H1 (cell line): ENCODE data around the gene FAM107A. TPM values are rescaled to one million over a fixed set of nuclear protein-coding genes. Genes with fewer than 3 reads are reported as not detected.

Experiments
- CTCF ChIA-PET: fragments of 300-600 bp; sonication (Branson Sonifier 250); formaldehyde crosslinking; loops from one replicate; lab custom pipeline; 2021; ENCODE audit not compliant: partially characterized antibody; lab: Charles Lee
- POLR2A ChIA-PET: fragments of 300-600 bp; sonication (Branson Sonifier 250); formaldehyde crosslinking; loops from one replicate; lab custom pipeline; 2021; ENCODE audit warnings: inconsistent platforms; ENCODE audit not compliant: partially characterized antibody; lab: Charles Lee
- DNase-seq, 2 experiments: peaks; one replicate each; pipeline versions ENCODE4 v3.0.0 to v3.0.0-alpha.2; 2010 to 2022; ENCODE audit warnings: low spot score in 2 of 2, low read depth in 1 of 2, mixed read lengths in 1 of 2
- FAIRE-seq: peaks from 2 replicates; lab custom pipeline; 2011; peaks lifted over from hg19 to GRCh38; lab: Jason Lieb, UNC
- H2AFZ ChIP-seq: 2 replicates; pipeline ENCODE4 v1.8.1; 2012; ENCODE audit warnings: low read length, inconsistent platforms
- H2AK5ac ChIP-seq: 2 replicates; pipeline ENCODE4 v1.6.1; 2013; ENCODE audit warnings: low read depth, low read length
- H2BK120ac ChIP-seq: replicated peaks from 2 replicates; pipeline ENCODE3; 2013; ENCODE audit warnings: low read depth, low read length, inconsistent platforms
- H2BK12ac ChIP-seq: 2 replicates; pipeline ENCODE4 v1.6.1; 2013; ENCODE audit warnings: low read depth, low read length
- H2BK15ac ChIP-seq: 2 replicates; pipeline ENCODE4 v1.6.1; 2013; ENCODE audit warnings: low read length
- H2BK20ac ChIP-seq: 2 replicates; pipeline ENCODE4 v1.6.1; 2013; ENCODE audit warnings: low read length
- H2BK5ac ChIP-seq: 2 replicates; pipeline ENCODE4 v1.6.1; 2013; ENCODE audit warnings: low read depth, low read length
- H3K14ac ChIP-seq: 2 replicates; pipeline ENCODE4 v1.6.1; 2013; ENCODE audit warnings: inconsistent platforms; ENCODE audit not compliant: insufficient read length
- H3K18ac ChIP-seq: 2 replicates; pipeline ENCODE4 v1.6.1; 2013; ENCODE audit warnings: low read length; ENCODE audit errors: extremely low read depth
- H3K23ac ChIP-seq: 2 replicates; pipeline ENCODE4 v1.6.1; 2013; ENCODE audit warnings: inconsistent platforms; ENCODE audit not compliant: insufficient read length
- H3K23me2 ChIP-seq: 2 replicates; pipeline ENCODE4 v1.6.1; 2013; ENCODE audit warnings: low read depth, low read length
- H3K27ac ChIP-seq: 2 replicates; pipeline ENCODE4 v1.6.1; 2011; ENCODE audit warnings: low read depth, low read length, inconsistent platforms
- H3K27me3 ChIP-seq, 4 experiments: replicated peaks in 1 of 4; 1 replicate in 1 of 4; 2 replicates in 3 of 4; pipeline versions ENCODE4 v1.6.1 to v1.8.1; 2011 to 2013; ENCODE audit warnings: low read length in 3 of 4, mild to moderate bottlenecking in 3 of 4, inconsistent platforms in 2 of 4, mixed read lengths in 2 of 4, moderate library complexity in 1 of 4; ENCODE audit not compliant: control insufficient read depth in 3 of 4, insufficient read depth in 3 of 4; ENCODE audit errors: extremely low read depth in 1 of 4
- H3K36me3 ChIP-seq, 4 experiments: 2 replicates each; pipeline versions ENCODE4 v1.6.1 to v1.8.1; 2011 to 2013; ENCODE audit warnings: mild to moderate bottlenecking in 4 of 4, low read length in 3 of 4, moderate library complexity in 2 of 4, control low read depth in 1 of 4, inconsistent platforms in 1 of 4; ENCODE audit not compliant: insufficient read depth in 4 of 4, control insufficient read depth in 2 of 4
- H3K4ac ChIP-seq: replicated peaks from 2 replicates; pipeline ENCODE3; 2013; ENCODE audit warnings: low read length, low read depth, mixed read lengths, inconsistent platforms; ENCODE audit not compliant: insufficient read length
- H3K4me1 ChIP-seq, 4 experiments: replicated peaks in 1 of 4; 1 replicate in 1 of 4; 2 replicates in 3 of 4; pipeline versions ENCODE4 v1.6.1 to v1.8.1; 2011 to 2013; ENCODE audit warnings: low read length in 3 of 4, inconsistent platforms in 2 of 4, mixed read lengths in 1 of 4; ENCODE audit not compliant: insufficient read depth in 4 of 4, control insufficient read depth in 3 of 4
- H3K4me2 ChIP-seq, 2 experiments: 2 replicates each; pipeline versions ENCODE4 v1.6.1 to v1.8.1; 2011 to 2013; ENCODE audit warnings: low read depth in 2 of 2, low read length in 2 of 2, control low read depth in 1 of 2, inconsistent platforms in 1 of 2, mild to moderate bottlenecking in 1 of 2; ENCODE audit not compliant: insufficient read depth in 1 of 2
- H3K4me3 ChIP-seq, 4 experiments: fragments of 200-600, 300-600 bp in 1 of 4; sonication (generic), shearing (Covaris generic), sonication (Bioruptor Twin) in 1 of 4; 2 replicates each; pipeline versions ENCODE4 v1.5.1 to v1.8.1; 2011 to 2016; ENCODE audit warnings: low read length in 4 of 4, low read depth in 3 of 4, control low read depth in 2 of 4, inconsistent platforms in 2 of 4, mild to moderate bottlenecking in 2 of 4, mixed read lengths in 1 of 4, moderate library complexity in 1 of 4; ENCODE audit not compliant: insufficient read depth in 2 of 4; ENCODE audit errors: extremely low read depth in 1 of 4
- H3K56ac ChIP-seq: replicated peaks from 2 replicates; pipeline ENCODE3; 2013; ENCODE audit warnings: low read depth, mild to moderate bottlenecking, mixed read lengths, low read length, inconsistent platforms; ENCODE audit not compliant: insufficient read length
- H3K79me1 ChIP-seq: 2 replicates; pipeline ENCODE4 v1.6.1; 2013; ENCODE audit warnings: low read depth, low read length, control low read depth
- H3K79me2 ChIP-seq, 2 experiments: 2 replicates each; pipeline versions ENCODE4 v1.6.1 to v1.8.1; 2012 to 2013; ENCODE audit warnings: low read length in 2 of 2, mild to moderate bottlenecking in 2 of 2, inconsistent platforms in 1 of 2; ENCODE audit not compliant: insufficient read depth in 2 of 2, control insufficient read depth in 1 of 2
- H3K9ac ChIP-seq, 4 experiments: replicated peaks in 1 of 4; 1 replicate in 1 of 4; 2 replicates in 3 of 4; pipeline versions ENCODE4 v1.6.1 to v1.8.1; 2011 to 2013; ENCODE audit warnings: low read depth in 3 of 4, low read length in 3 of 4, control low read depth in 2 of 4, mild to moderate bottlenecking in 2 of 4, moderate library complexity in 2 of 4, inconsistent platforms in 1 of 4; ENCODE audit errors: extremely low read depth in 1 of 4
- H3K9me3 ChIP-seq, 2 experiments: 2 replicates each; pipeline versions ENCODE4 v1.6.1 to v1.8.1; 2012 to 2013; ENCODE audit warnings: mild to moderate bottlenecking in 2 of 2, moderate library complexity in 2 of 2, control low read depth in 1 of 2, inconsistent platforms in 1 of 2, low read depth in 1 of 2, low read length in 1 of 2, mixed read lengths in 1 of 2; ENCODE audit not compliant: insufficient read depth in 2 of 2
- H4K20me1 ChIP-seq, 2 experiments: replicated peaks in 1 of 2; 2 replicates each; pipeline versions ENCODE3 to v1.8.1; 2011 to 2013; ENCODE audit warnings: inconsistent platforms in 2 of 2, low read length in 2 of 2, mild to moderate bottlenecking in 1 of 2; ENCODE audit not compliant: insufficient read depth in 2 of 2, control insufficient read depth in 1 of 2
- H4K5ac ChIP-seq: 2 replicates; pipeline ENCODE4 v1.6.1; 2013; ENCODE audit warnings: low read length, low read depth, mixed read lengths, inconsistent platforms; ENCODE audit not compliant: insufficient read length
- H4K8ac ChIP-seq: 2 replicates; pipeline ENCODE4 v1.8.0; 2013; ENCODE audit warnings: mild to moderate bottlenecking, moderate library complexity, low read length, inconsistent platforms; ENCODE audit not compliant: insufficient read depth; ENCODE audit errors: extremely low read depth
- H4K91ac ChIP-seq: replicated peaks from 2 replicates; pipeline ENCODE3; 2013; ENCODE audit warnings: low read length, mixed read lengths, inconsistent platforms; ENCODE audit not compliant: insufficient read length
- ATF2 ChIP-seq: IDR thresholded peaks from 2 replicates; pipeline ENCODE4 v1.6.1; 2012; ENCODE audit warnings: low read length, inconsistent platforms
- BCL11A ChIP-seq, 2 experiments: IDR thresholded peaks; one replicate each; pipeline ENCODE4 v1.6.1; 2011; ENCODE audit warnings: low read depth in 2 of 2, low read length in 2 of 2, mild to moderate bottlenecking in 2 of 2
- GTF2F1 ChIP-seq: IDR thresholded peaks from 2 replicates; pipeline ENCODE4 v1.6.1; 2012; ENCODE audit warnings: low read depth, low read length, improper control_type of control experiment, borderline replicate concordance
- PHF8 ChIP-seq: fragments of 200-600 bp; sonication (generic); conservative IDR thresholded peaks from 2 replicates; pipeline ENCODE4 v1.7.1; 2012; ENCODE audit warnings: low read depth, mild to moderate bottlenecking, inconsistent platforms, low read length, moderate library complexity
- RBBP5 ChIP-seq: IDR thresholded peaks from 2 replicates; pipeline ENCODE4 v1.7.1; 2012; ENCODE audit warnings: low read depth, mild to moderate bottlenecking, inconsistent platforms, low read length, moderate library complexity, borderline replicate concordance
- SAP30 ChIP-seq: fragments of 300-600 bp; sonication (generic); IDR thresholded peaks from 2 replicates; pipeline ENCODE4 v1.7.1; 2012; ENCODE audit warnings: low read length, moderate library complexity, mild to moderate bottlenecking, inconsistent platforms; ENCODE audit not compliant: insufficient read depth, insufficient replicate concordance
- TBP ChIP-seq: IDR thresholded peaks from 2 replicates; pipeline ENCODE4 v1.6.1; 2011; ENCODE audit warnings: low read depth, low read length, improper control_type of control experiment
- WGBS, 2 experiments: shearing (Covaris generic) in 1 of 2; methylation state at CpG; one replicate each; pipeline versions ENCODE4 v1.1.6 to v1.1.7; 2013 to 2015; ENCODE audit warnings: low lambda C conversion rate in 2 of 2, mixed read lengths in 2 of 2, inconsistent platforms in 1 of 2, low coverage in 1 of 2, missing lambda C conversion rate in 1 of 2; ENCODE audit not compliant: insufficient replicate concordance in 2 of 2, insufficient coverage in 1 of 2, insufficient read length in 1 of 2; ENCODE audit errors: extremely low coverage in 1 of 2, missing lambda C conversion rate in 1 of 2; 5-methylcytosine and 5-hydroxymethylcytosine counted together
- polyA plus RNA-seq, 7 experiments: library from polyadenylated mRNA; depleted of rRNA in 3 of 7; stranded (reverse) in 5 of 7; unstranded in 2 of 7; fragments of >200 nt in 5 of 7; fragments of 200-250 nt in 2 of 7; gene quantifications; 1 replicate in 5 of 7; 2 replicates in 1 of 7; 4 replicates in 1 of 7; pipeline versions ENCODE4 v1.2.1 to v1.2.3, GENCODE V29; 2011 to 2013; ENCODE audit warnings: missing spikeins in 2 of 7, mixed read lengths in 2 of 7
- total RNA-seq: library from RNA; stranded (reverse); fragmentation: NEBNext Ultra II Directional; extraction: Animal tissue kit (Norgen Biotek cat#: 25700); gene quantifications from 2 replicates; pipeline ENCODE4 v1.2.1, GENCODE V29; 2021

FAM107A gene
- total and polyA plus RNA-seq, 2 of the 8 experiments (the other 6 are each of a cell fraction or from before 2014, with no cell fraction given) = 0.51 to 0.65 TPM

DNA sequence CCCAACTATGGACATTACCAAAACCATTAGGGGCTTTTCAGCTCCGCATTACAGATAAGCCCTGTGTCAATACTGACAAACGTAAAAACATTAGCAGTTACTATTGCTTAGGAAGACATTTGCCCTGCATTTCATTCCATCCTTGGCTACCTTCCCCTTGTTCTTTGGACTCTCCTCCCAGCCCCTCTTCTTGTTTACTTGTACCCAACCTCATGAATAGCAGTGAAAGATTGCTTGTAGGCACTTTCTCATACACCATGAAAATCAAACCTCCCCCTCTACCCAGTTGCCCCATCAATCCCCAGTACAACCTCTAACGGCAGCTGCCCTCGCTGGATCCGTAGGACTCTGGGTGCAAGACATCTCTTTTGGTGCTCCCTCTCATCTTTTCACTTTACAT, 16.9 kb upstream of the FAM107A start:
- Histone ChIP-seq H4K5ac (no peak overlapping the region), H2BK20ac (no peak overlapping the region), H3K56ac (no peak overlapping the region), H2AK5ac (no peak overlapping the region), H2BK15ac (no peak overlapping the region), H3K9ac (no peak overlapping the region), H2AFZ (no peak overlapping the region), H3K9me3 (no peaks in the 10 kb centered on the region), H2BK120ac (no peak overlapping the region), H3K27ac (no peak overlapping the region), H2BK5ac (no peak overlapping the region), H3K79me1 (no peaks in the 10 kb centered on the region), H3K79me2 (no peaks in the 10 kb centered on the region), H4K8ac (no peak overlapping the region), H3K4me3 (no peak overlapping the region), H3K27me3 (no peaks in the 10 kb centered on the region), H3K4me2 (no peak overlapping the region), H3K23me2 (peaks cover 1% of the 10 kb centered on the region; the same call in 1 of the 2 replicates), H4K20me1 (no peaks in the 10 kb centered on the region), H4K91ac (no peak overlapping the region), H3K36me3 (no peaks in the 10 kb centered on the region), H3K18ac (no peak overlapping the region), H2BK12ac (no peak overlapping the region), H3K14ac (no peak overlapping the region), H3K4ac (no peak overlapping the region), H3K4me1 (peaks cover 0 to 3% (median 0%) of the 10 kb centered on the region in 4 experiments; a peak in 1 of 7 replicates), H3K23ac (no peak overlapping the region)
- ChIA-PET CTCF (interaction anchor here (1.1 kb wide), 1 partner anchor 16 kb away, joined by 4 read pairs; no protein-coding TSS in a partner anchor), POLR2A (no interaction called here)
- FAIRE-seq = no peak
- WGBS, 2 experiments = 92% methylated on average over 5 of the region's 5 CpGs; no CpG with 5 or more reads in 1 of the 2 experiments
- TF ChIP-seq SAP30 (no peak), BCL11A (IDR thresholded peaks at IDR 0.05; ENCODE audit: low read depth in 2 of 2, low read length in 2 of 2) (no peak), PHF8 (no peak), TBP (no peak), RBBP5 (no peak), ATF2 (no peak), GTF2F1 (no peak)
- DNase-seq = no peak
